ENCODE data around the gene PRPF8.

Gene PRPF8

DNA sequence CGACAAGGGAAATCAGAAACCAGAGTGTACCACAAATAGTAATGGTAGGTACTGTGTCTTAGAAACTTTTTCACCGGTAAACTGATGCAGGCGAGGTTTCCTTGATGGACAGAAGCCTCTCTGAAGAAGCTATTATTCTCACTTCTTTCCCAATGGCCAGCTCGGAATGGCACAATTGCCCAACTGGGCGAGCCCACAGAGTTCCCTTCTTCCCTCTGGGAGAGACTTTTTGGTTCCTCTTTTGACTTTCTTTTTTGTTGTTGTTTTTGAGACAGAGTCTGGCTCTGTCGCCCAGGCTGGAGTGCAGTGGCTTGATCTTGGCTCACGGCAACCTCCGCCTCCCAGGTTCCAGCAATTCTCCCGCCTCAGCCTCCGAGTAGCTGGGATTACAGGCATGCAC is 73.0 kb downstream of the PRPF8 start:
- Histone ChIP-seq H3K36me3 (replicated peaks) (peaks cover 37% of the 10 kb centered on the region), H3K4me3 (no peak overlapping the region), H3K4me1 (no peaks in the 10 kb centered on the region), H3K9me3 (no peaks in the 10 kb centered on the region), H3K27me3 (ENCODE audit: low read depth) (no peaks in the 10 kb centered on the region)
- in situ Hi-C loops (cut with MboI; ENCODE audit: low sequenced_read_pairs): no loop called here
- DNase-seq (ENCODE audit: low spot score in 2 of 2): no peak

- no peaks in the 10 kb centered on the region for H3K4me1 ChIP-seq
- DNase-seq (ENCODE audit: low spot score in 2 of 2): no peak
- in situ Hi-C loops (cut with MboI; ENCODE audit: low sequenced_read_pairs): no loop called here
These were observed 76.0 kb downstream of the PRPF8 start for GRCh38 chr17:1608676-1609075.

DNA sequence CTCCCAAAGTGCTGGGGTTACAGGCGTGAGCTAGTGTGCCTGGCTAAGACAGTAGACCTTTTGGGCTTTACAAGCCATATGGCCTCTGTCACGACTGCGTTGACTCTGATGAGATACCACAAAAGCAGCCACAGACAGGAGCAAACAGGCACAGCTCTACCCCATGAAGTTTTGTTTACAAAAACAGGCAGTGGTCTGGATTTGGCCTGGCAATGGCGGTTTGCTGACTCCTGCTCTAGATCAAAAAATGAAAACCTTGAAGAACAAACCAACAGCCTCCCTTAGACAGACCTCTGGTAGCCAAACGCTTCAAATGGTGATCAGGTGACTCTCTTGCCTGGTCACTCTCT is 76.7 kb downstream of the PRPF8 start:
- Histone ChIP-seq H3K9me3 (no peaks in the 10 kb centered on the region), H3K4me3 (no peak overlapping the region), H3K36me3 (replicated peaks) (peaks cover 17% of the 10 kb centered on the region), H3K4me1 (no peaks in the 10 kb centered on the region), H3K27me3 (ENCODE audit: low read depth) (no peaks in the 10 kb centered on the region)
- in situ Hi-C loops (cut with MboI; ENCODE audit: low sequenced_read_pairs): no loop called here
- no peak for DNase-seq (ENCODE audit: low spot score in 2 of 2)

More at GRCh38 chr17:1608676-1609075, 76.0 kb downstream of the PRPF8 start:
- H3K4me3 ChIP-seq: no peak overlapping the region
- peaks cover 24% of the 10 kb centered on the region for H3K36me3 ChIP-seq (replicated peaks)
- H3K9me3 ChIP-seq: no peaks in the 10 kb centered on the region
- no peaks in the 10 kb centered on the region for H3K27me3 ChIP-seq (ENCODE audit: low read depth)

DNA sequence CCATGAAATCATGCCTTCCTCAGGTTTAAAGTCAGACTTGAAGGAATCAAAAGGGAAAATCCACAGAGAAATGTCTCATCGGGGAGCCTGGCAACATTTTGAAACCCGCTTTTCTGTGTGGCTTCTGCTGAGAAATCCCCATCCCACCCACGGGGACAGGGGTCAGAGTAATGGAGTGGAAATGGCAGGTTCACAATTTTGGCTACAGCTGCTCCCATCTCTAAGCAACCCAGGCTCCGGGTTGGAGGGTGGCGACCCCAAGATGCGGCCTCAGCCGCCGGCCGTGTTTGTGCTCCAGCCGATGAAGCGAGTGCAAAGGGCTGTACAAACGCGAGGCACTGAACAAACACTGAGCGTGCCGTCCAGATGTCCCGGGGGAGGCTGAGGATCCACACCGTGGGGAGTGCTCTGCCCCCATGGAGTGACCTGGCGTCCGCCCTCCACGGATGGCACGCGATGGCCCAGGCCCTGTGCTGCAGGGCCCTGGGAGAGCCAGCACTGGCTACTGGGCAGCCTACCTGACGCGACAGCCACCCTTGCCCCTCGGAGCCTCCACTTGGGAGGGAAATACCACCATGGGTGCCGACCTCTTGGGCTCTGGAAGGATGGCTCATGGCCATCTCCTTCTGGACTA is 78.2 kb downstream of the PRPF8 start:
- no peaks in the 10 kb centered on the region for H3K27me3 ChIP-seq (ENCODE audit: low read depth)
- DNase-seq (ENCODE audit: low spot score in 2 of 2): no peak
- peaks cover 3% of the 10 kb centered on the region; the same call in 1 of the 2 replicates for H3K9me3 ChIP-seq
- in situ Hi-C loops (cut with MboI; ENCODE audit: low sequenced_read_pairs): no loop called here
- H3K4me3 ChIP-seq: no peak overlapping the region
- H3K4me1 ChIP-seq: no peaks in the 10 kb centered on the region
- peaks cover 6% of the 10 kb centered on the region for H3K36me3 ChIP-seq (replicated peaks)

DNA sequence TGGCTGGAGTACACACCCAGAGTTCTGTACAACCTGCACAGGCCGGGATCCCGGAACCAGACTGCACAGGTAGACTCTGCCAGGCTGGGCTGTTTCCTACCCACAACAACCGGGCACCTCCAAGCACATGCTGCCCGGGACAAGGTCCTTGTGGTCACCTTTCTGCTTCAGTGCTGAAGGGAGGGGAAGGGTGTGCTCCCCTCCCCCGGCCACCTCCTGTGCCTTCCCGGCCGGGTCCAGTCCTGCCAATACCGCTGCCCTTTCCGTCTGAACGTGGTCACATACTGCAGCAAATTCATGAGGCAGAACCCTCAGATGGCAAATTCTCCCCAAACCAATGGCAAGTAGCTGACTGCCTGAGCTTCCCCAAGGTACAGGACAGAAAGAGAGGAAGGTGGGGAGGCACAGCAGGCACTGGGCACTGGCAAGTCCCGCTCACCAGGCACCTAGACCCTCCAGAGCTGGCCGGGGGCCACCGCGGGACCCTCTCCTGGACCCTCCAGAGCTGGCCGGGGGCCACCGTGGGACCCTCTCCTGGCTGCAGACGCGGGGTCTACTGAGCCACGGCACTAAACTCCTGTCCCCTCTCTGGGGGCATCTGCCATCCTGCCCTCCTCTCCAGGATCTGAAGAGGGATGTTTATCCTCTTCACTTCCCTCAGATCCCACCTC is 78.9 kb downstream of the PRPF8 start:
- no peak for DNase-seq (ENCODE audit: low spot score in 2 of 2)
- in situ Hi-C loops (cut with MboI; ENCODE audit: low sequenced_read_pairs): no loop called here
- Histone ChIP-seq H3K4me3 (no peak overlapping the region), H3K9me3 (peaks cover 3% of the 10 kb centered on the region; the same call in 1 of the 2 replicates), H3K36me3 (replicated peaks) (peaks cover 6% of the 10 kb centered on the region), H3K27me3 (ENCODE audit: low read depth) (no peaks in the 10 kb centered on the region), H3K4me1 (no peaks in the 10 kb centered on the region)

DNA sequence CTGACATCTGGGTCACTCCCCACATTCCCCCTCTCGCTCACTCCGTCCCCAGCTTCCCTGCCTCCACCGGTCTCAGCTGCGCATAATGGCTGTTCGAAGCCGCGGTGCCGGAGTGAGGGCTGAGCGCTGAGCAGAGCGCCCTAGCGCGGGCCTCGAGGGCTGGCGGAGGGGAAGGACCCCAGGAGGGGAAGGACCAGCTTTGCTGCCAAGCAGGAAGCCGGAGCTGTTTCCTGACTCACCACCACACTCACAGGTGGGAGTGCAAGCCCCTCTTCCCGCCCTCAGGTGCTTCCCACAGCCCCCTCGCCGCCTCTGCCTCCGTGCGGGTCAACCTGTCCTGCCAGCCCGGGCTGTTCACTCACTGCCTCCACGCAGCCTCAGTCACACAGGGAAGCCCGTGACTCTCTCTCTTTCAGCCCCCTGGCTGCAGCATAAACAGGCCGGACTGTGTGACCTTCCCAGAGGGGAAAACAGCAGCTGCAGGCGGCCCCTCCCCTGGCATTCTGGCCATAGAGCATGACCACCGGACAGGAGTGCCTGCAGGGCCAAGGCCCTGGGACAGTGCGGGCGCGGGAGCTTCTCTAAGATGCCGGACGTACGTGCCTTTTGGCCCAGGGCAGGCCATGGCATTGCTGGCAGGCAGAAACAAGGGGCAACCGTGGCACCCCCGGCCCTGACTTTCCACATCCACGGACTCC is 79.7 kb downstream of the PRPF8 start:
- Histone ChIP-seq H3K27me3 (ENCODE audit: low read depth) (no peaks in the 10 kb centered on the region), H3K4me1 (no peaks in the 10 kb centered on the region), H3K36me3 (replicated peaks) (peaks cover 4% of the 10 kb centered on the region), H3K9me3 (peaks cover 3% of the 10 kb centered on the region; the same call in 1 of the 2 replicates), H3K4me3 (no peak overlapping the region)
- no peak for DNase-seq (ENCODE audit: low spot score in 2 of 2)
- in situ Hi-C loops (cut with MboI; ENCODE audit: low sequenced_read_pairs): no loop called here

- no peaks in the 10 kb centered on the region for H3K4me1 ChIP-seq
- no peak for DNase-seq (ENCODE audit: low spot score in 2 of 2)
- in situ Hi-C loops (cut with MboI; ENCODE audit: low sequenced_read_pairs): no loop called here
- no peaks in the 10 kb centered on the region for H3K27me3 ChIP-seq (ENCODE audit: low read depth)
- H3K36me3 ChIP-seq (replicated peaks): no peaks in the 10 kb centered on the region; the same call in 1 of the 2 replicates
- no peak overlapping the region for H3K4me3 ChIP-seq
- H3K9me3 ChIP-seq: peaks cover 3% of the 10 kb centered on the region; the same call in 1 of the 2 replicates
These were observed 83.1 kb downstream of the PRPF8 start for GRCh38 chr17:1601571-1601970.

Data from HAP-1 (cell line).